PC-3 (cell line): ENCODE results near the gene NUAK1.

ENCODE experiments used
- EZH2 ChIP-seq: fragments of 300-600 bp; sonication (generic); IDR thresholded peaks from one replicate; pipeline ENCODE4 v1.6.1; 2017; ENCODE audit warnings: antibody characterized with exemption, mild to moderate bottlenecking, low read length; ENCODE audit not compliant: unreplicated experiment
- EZH2phosphoT487 ChIP-seq: fragments of 300-600 bp; sonication (generic); IDR thresholded peaks from 2 replicates; pipeline ENCODE4 v1.6.1; 2018; ENCODE audit warnings: mild to moderate bottlenecking, antibody characterized with exemption, low read length, borderline replicate concordance
- TF ChIP-seq, protein P1 (sequence below): fragments of 300-600 bp; sonication (generic); conservative IDR thresholded peaks from 2 replicates; pipeline ENCODE4 v1.5.1; 2017; ENCODE audit warnings: antibody characterized with exemption, low read depth, mild to moderate bottlenecking, low read length

DNA sequence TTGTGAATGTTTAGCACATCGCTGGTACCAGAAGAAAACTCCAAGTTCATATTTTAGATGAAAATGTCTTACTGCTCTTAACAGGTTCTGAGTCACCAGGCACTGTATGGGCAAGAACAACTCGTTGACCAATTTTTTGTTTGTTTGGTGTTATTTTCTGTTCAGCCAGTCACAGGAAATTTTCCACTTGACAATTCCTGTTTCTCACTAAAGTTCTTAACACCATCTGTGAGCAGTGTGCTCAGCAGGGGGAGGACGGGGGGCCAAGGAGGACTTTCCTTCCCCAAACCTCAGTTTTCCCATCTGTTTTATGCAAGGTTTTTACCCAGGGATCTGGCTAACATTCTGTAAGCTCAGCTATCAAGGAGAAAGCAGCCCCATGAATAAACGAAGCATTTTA lies 3.0 kb downstream of the NUAK1 start:
- TF ChIP-seq, protein P1, sequence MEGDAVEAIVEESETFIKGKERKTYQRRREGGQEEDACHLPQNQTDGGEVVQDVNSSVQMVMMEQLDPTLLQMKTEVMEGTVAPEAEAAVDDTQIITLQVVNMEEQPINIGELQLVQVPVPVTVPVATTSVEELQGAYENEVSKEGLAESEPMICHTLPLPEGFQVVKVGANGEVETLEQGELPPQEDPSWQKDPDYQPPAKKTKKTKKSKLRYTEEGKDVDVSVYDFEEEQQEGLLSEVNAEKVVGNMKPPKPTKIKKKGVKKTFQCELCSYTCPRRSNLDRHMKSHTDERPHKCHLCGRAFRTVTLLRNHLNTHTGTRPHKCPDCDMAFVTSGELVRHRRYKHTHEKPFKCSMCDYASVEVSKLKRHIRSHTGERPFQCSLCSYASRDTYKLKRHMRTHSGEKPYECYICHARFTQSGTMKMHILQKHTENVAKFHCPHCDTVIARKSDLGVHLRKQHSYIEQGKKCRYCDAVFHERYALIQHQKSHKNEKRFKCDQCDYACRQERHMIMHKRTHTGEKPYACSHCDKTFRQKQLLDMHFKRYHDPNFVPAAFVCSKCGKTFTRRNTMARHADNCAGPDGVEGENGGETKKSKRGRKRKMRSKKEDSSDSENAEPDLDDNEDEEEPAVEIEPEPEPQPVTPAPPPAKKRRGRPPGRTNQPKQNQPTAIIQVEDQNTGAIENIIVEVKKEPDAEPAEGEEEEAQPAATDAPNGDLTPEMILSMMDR, result no peak
- TF ChIP-seq EZH2 (no peak), EZH2phosphoT487 (no peak)
